Embryonic facial prominence (tissue), 1 donor: ENCODE measurements around the gene RFX3.

Source experiments
- DNase-seq: peaks from one replicate; pipeline ENCODE4 v3.0.0-alpha.2; 2016; ENCODE audit errors: extremely low spot score

Gene RFX3

GRCh38 chr9:3477236-3477834 lies 48.5 kb downstream of the RFX3 start:
- DNase-seq: no peak

- DNase-seq: no peak
These were observed 50.3 kb downstream of the RFX3 start for GRCh38 chr9:3475300-3476020.

GRCh38 chr9:3474821-3475220 lies 51.0 kb downstream of the RFX3 start:
- no peak for DNase-seq

GRCh38 chr9:3473405-3473804 lies 52.4 kb downstream of the RFX3 start:
- DNase-seq: no peak

GRCh38 chr9:3471883-3472282 lies 53.9 kb downstream of the RFX3 start:
- DNase-seq: no peak

GRCh38 chr9:3468421-3469205 lies 57.2 kb downstream of the RFX3 start:
- no peak for DNase-seq

- no peak for DNase-seq
These were observed 58.1 kb downstream of the RFX3 start for GRCh38 chr9:3467593-3468219.

GRCh38 chr9:3464033-3464638 lies 61.7 kb downstream of the RFX3 start:
- no peak for DNase-seq

GRCh38 chr9:3458806-3459475 lies 66.9 kb downstream of the RFX3 start:
- peak; percentile 18 for DNase-seq

GRCh38 chr9:3457175-3457574 lies 68.6 kb downstream of the RFX3 start:
- no peak for DNase-seq

- no peak for DNase-seq
These were observed 70.1 kb downstream of the RFX3 start for GRCh38 chr9:3455717-3456116.

GRCh38 chr9:3455094-3455493 lies 70.7 kb downstream of the RFX3 start:
- DNase-seq: no peak

GRCh38 chr9:3451956-3452355 lies 73.8 kb downstream of the RFX3 start:
- DNase-seq: no peak

- no peak for DNase-seq
These were observed 78.0 kb downstream of the RFX3 start for GRCh38 chr9:3447788-3448187.

GRCh38 chr9:3447143-3447542 lies 78.7 kb downstream of the RFX3 start:
- DNase-seq: no peak

- no peak for DNase-seq
These were observed 79.5 kb downstream of the RFX3 start for GRCh38 chr9:3446313-3446712.

GRCh38 chr9:3444016-3444415 lies 81.8 kb downstream of the RFX3 start:
- DNase-seq: no peak

GRCh38 chr9:3441197-3441816 lies 84.5 kb downstream of the RFX3 start:
- DNase-seq: no peak

GRCh38 chr9:3436629-3437420 lies 89.0 kb downstream of the RFX3 start:
- no peak for DNase-seq

- no peak for DNase-seq
These were observed 90.1 kb downstream of the RFX3 start for GRCh38 chr9:3435732-3436131.
